GM19395 (cell line): Measurements from ENCODE around the gene PMM1.

ENCODE experiments used
- ATAC-seq: cut with Tn5 transposase; IDR thresholded peaks from one replicate; pipeline ENCODE4 v1.9.1; 2021; ENCODE audit warnings: mild to moderate bottlenecking, moderate library complexity; ENCODE audit not compliant: unreplicated experiment

The PMM1 gene

GRCh38 chr22:41539146-41540005, 50.3 kb downstream of the PMM1 start:
- no peak for ATAC-seq

GRCh38 chr22:41538583-41538982, 51.1 kb downstream of the PMM1 start:
- ATAC-seq: no peak

GRCh38 chr22:41537203-41537602, 52.4 kb downstream of the PMM1 start:
- no peak for ATAC-seq

- ATAC-seq: no peak
Observed at GRCh38 chr22:41535244-41535643, 54.4 kb downstream of the PMM1 start.

- ATAC-seq: no peak
Observed at GRCh38 chr22:41534219-41534618, 55.4 kb downstream of the PMM1 start.

- ATAC-seq: no peak
Observed at GRCh38 chr22:41532908-41533825, 56.5 kb downstream of the PMM1 start.

GRCh38 chr22:41531715-41532477, 57.7 kb downstream of the PMM1 start:
- no peak for ATAC-seq

- no peak for ATAC-seq
Observed at GRCh38 chr22:41530890-41531714, 58.5 kb downstream of the PMM1 start.

- no peak for ATAC-seq
Observed at GRCh38 chr22:41528938-41529561, 60.6 kb downstream of the PMM1 start.

- ATAC-seq: no peak
Observed at GRCh38 chr22:41528132-41528766, 61.4 kb downstream of the PMM1 start.
